ENCODE results near the gene LRMDA. TPM values are rescaled to one million over a fixed set of nuclear protein-coding genes. Genes with fewer than 3 reads are reported as not detected.

Gene LRMDA
- total and polyA plus RNA-seq, 2 donors (not counting 3 experiments of a cell fraction or from before 2014, with no cell fraction given): 9.7 to 18.0 TPM

DNA sequence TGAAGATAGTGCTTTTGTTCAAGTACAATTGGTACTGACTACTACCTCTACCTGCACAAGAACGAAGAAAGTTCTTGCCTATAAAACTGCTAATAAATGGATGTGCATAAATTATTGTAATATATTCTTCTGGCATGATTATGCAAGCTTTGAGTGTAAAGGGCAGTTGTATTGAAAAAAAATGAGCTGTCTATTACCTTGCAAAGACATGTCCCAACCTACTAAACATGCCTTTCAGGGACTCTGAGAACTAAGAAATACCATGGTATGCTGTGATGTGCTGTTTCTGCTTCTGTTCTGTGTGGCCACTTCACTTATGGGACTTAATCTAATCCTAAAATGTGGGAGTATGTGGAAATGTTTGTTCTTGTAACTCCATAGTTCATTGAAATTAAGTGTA is 1083.4 kb downstream of the LRMDA start:
- BruUV-seq (replicated peaks): no TSS peak
- Histone ChIP-seq H3K79me2 (ENCODE audit: control insufficient read depth, insufficient read depth, low read length) (no peaks in the 10 kb centered on the region), H2AFZ (ENCODE audit: low read depth, low read length) (no peak overlapping the region), H4K20me1 (replicated peaks; ENCODE audit: control insufficient read depth, extremely low read depth, insufficient read depth, low read length) (no peaks in the 10 kb centered on the region), H3K4me3 (replicated peaks in 1 of 3; ENCODE audit: insufficient read depth in 1 of 3, low read depth in 1 of 3, low read length in 3 of 3) (no peak overlapping the region), H3K36me3 (ENCODE audit: control insufficient read depth in 2 of 2, extremely low read depth in 1 of 2, insufficient read depth in 2 of 2, low read length in 2 of 2) (no peaks in the 10 kb centered on the region), H3K27me3 (ENCODE audit: control insufficient read depth in 2 of 2, insufficient read depth in 2 of 2, low read length in 2 of 2) (no peaks in the 10 kb centered on the region), H3K4me2 (ENCODE audit: insufficient read depth, low read length) (no peak overlapping the region), H3K9ac (replicated peaks; ENCODE audit: extremely low read depth, insufficient read depth, low read length) (no peak overlapping the region), H3K9me3 (replicated peaks; ENCODE audit: control insufficient read depth, insufficient read depth, low read length) (no peaks in the 10 kb centered on the region), H3K4me1 (ENCODE audit: control insufficient read depth, extremely low read depth, insufficient read depth, low read length) (no peaks in the 10 kb centered on the region), H3K9me1 (replicated peaks; ENCODE audit: control insufficient read depth, extremely low read depth, insufficient read depth, low read length) (no peaks in the 10 kb centered on the region), H3K27ac (ENCODE audit: insufficient read depth, low read depth, low read length) (no peak overlapping the region)
- TF ChIP-seq JUN (IDR thresholded peaks at IDR 0.05; ENCODE audit: borderline replicate concordance, insufficient read depth, insufficient read length, low read depth): no peak
- TF ChIP-seq POLR2AphosphoS5 (IDR thresholded peaks at IDR 0.05; ENCODE audit: insufficient read depth, low read depth, low read length): no peak
- TF ChIP-seq, protein P1, sequence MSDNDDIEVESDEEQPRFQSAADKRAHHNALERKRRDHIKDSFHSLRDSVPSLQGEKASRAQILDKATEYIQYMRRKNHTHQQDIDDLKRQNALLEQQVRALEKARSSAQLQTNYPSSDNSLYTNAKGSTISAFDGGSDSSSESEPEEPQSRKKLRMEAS (IDR thresholded peaks at IDR 0.05; ENCODE audit: insufficient read depth, insufficient read length): no peak
- TF ChIP-seq FOS (IDR thresholded peaks at IDR 0.05; ENCODE audit: borderline replicate concordance, insufficient read depth, low read length): no peak
- no peak for TF ChIP-seq GATA2 (IDR thresholded peaks at IDR 0.05; ENCODE audit: insufficient read depth, insufficient read length, low read depth, low read length)
- TF ChIP-seq POLR2A (IDR thresholded peaks at IDR 0.05; ENCODE audit: low read depth, low read length): no peak
- TF ChIP-seq, protein P2, sequence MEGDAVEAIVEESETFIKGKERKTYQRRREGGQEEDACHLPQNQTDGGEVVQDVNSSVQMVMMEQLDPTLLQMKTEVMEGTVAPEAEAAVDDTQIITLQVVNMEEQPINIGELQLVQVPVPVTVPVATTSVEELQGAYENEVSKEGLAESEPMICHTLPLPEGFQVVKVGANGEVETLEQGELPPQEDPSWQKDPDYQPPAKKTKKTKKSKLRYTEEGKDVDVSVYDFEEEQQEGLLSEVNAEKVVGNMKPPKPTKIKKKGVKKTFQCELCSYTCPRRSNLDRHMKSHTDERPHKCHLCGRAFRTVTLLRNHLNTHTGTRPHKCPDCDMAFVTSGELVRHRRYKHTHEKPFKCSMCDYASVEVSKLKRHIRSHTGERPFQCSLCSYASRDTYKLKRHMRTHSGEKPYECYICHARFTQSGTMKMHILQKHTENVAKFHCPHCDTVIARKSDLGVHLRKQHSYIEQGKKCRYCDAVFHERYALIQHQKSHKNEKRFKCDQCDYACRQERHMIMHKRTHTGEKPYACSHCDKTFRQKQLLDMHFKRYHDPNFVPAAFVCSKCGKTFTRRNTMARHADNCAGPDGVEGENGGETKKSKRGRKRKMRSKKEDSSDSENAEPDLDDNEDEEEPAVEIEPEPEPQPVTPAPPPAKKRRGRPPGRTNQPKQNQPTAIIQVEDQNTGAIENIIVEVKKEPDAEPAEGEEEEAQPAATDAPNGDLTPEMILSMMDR (IDR thresholded peaks at IDR 0.05; ENCODE audit: extremely low read depth in 1 of 2, insufficient read depth in 1 of 2, low read depth in 1 of 2, low read length in 2 of 2): no peak
- TF ChIP-seq MYC (IDR thresholded peaks at IDR 0.05; ENCODE audit: low read depth, low read length): no peak
- TF ChIP-seq EZH2 (IDR thresholded peaks at IDR 0.05; ENCODE audit: borderline replicate concordance, low read depth, low read length, severe bottlenecking): no peak
- ChIA-PET CTCF (no interaction called here), POLR2A (no interaction called here)
- DNase-seq (ENCODE audit: low read depth, low spot score): no peak
- no peak for FAIRE-seq
- dilution Hi-C loops (cut with MboI; ENCODE audit: extremely low pct_ligation_motif_present, low sequenced_read_pairs) (no loop called here), intact Hi-C loops (cut with micrococcal nuclease) (no loop called here)
